WERI-Rb-1 (cell line): ENCODE measurements around the gene ZNF25.

Source experiments
- DNase-seq: peaks from one replicate; pipeline ENCODE4 v3.0.0-alpha.2; 2020
- H3K27ac ChIP-seq: fragments of 250-450 bp; sonication (Bioruptor Pico); 2 replicates; pipeline ENCODE4 v1.5.1; 2020; ENCODE audit warnings: mild to moderate bottlenecking, moderate library complexity
- H3K27me3 ChIP-seq: fragments of 250-450 bp; sonication (Bioruptor Pico); 2 replicates; pipeline ENCODE4 v1.5.1; 2021; ENCODE audit warnings: mild to moderate bottlenecking, low read depth, moderate library complexity; ENCODE audit not compliant: insufficient read depth, severe bottlenecking
- H3K36me3 ChIP-seq: fragments of 250-450 bp; sonication (Bioruptor Pico); 2 replicates; pipeline ENCODE4 v1.5.1; 2020; ENCODE audit warnings: mild to moderate bottlenecking, moderate library complexity
- H3K4me3 ChIP-seq: 2 replicates; pipeline ENCODE4 v1.5.1; 2011; ENCODE audit warnings: low read depth, mild to moderate bottlenecking, control low read depth, low read length
- H3K9me3 ChIP-seq: fragments of 250-450 bp; sonication (Bioruptor Pico); 2 replicates; pipeline ENCODE4 v1.5.1; 2021; ENCODE audit warnings: mild to moderate bottlenecking, moderate library complexity; ENCODE audit not compliant: severe bottlenecking
- TF ChIP-seq, protein P1 (sequence below): IDR thresholded peaks from 2 replicates; pipeline ENCODE4 v1.5.1; 2011; ENCODE audit warnings: low read depth, mild to moderate bottlenecking, control low read depth, inconsistent platforms, low read length

ZNF25 gene

DNA sequence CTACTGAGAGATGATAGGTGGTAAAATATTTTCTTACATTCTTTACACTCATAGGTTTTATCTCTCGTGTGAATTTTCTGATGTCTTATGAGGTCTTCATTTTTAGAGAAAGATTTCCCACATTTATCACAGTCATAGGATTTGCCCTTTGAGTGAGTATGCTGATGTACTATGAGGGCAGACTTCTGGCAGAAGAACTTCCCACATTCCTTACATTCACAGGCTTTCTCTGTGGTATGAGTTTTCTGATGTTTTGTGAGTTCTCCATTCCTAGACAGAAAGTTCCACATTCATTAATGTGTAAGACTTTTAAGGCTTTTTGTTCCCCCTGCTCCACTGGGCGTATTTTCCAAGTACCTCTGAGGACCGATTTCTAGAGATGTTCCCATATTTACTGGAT is 23.5 kb downstream of the ZNF25 start:
- Histone ChIP-seq H3K4me3 (no peak overlapping the region), H3K27ac (no peak overlapping the region), H3K27me3 (no peaks in the 10 kb centered on the region), H3K9me3 (no peaks in the 10 kb centered on the region), H3K36me3 (peaks cover 2% of the 10 kb centered on the region; the same call in 1 of the 2 replicates)
- DNase-seq: no peak
- TF ChIP-seq, protein P1, sequence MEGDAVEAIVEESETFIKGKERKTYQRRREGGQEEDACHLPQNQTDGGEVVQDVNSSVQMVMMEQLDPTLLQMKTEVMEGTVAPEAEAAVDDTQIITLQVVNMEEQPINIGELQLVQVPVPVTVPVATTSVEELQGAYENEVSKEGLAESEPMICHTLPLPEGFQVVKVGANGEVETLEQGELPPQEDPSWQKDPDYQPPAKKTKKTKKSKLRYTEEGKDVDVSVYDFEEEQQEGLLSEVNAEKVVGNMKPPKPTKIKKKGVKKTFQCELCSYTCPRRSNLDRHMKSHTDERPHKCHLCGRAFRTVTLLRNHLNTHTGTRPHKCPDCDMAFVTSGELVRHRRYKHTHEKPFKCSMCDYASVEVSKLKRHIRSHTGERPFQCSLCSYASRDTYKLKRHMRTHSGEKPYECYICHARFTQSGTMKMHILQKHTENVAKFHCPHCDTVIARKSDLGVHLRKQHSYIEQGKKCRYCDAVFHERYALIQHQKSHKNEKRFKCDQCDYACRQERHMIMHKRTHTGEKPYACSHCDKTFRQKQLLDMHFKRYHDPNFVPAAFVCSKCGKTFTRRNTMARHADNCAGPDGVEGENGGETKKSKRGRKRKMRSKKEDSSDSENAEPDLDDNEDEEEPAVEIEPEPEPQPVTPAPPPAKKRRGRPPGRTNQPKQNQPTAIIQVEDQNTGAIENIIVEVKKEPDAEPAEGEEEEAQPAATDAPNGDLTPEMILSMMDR: no peak

DNA sequence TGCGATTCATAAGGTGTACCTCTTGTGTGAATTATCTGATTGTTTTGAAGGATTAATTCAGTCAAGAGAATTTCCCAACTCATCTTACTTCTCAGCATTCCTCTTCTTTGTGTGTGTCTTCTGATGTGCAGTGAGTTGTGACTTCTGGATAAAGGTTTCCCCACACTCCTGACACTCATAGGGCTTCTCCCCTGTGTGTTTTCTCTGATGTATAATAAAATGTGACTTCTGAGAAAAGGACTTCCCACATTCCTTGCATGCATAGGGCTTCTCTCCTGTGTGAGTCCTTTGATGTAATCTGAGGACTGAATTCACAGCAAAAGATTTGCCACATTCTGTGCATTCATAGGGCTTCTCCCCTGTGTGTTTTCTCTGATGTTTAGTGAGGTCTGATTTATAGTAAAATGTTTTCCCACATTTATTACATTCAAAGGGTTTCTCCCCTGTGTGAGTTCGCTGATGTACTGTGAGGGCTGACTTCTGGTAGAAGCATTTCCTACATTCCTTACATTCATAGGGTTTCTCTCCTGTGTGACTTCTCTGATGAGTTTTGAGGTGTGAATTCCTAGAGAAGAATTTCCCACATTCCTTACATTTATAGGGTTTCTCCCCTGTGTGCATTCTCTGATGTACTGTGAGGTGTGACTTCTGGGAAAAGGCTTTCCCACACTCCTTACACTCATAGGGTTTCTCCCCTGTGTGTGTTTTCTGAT is 24.2 kb downstream of the ZNF25 start:
- Histone ChIP-seq H3K9me3 (no peaks in the 10 kb centered on the region), H3K36me3 (peaks cover 2% of the 10 kb centered on the region; the same call in 1 of the 2 replicates)

DNA sequence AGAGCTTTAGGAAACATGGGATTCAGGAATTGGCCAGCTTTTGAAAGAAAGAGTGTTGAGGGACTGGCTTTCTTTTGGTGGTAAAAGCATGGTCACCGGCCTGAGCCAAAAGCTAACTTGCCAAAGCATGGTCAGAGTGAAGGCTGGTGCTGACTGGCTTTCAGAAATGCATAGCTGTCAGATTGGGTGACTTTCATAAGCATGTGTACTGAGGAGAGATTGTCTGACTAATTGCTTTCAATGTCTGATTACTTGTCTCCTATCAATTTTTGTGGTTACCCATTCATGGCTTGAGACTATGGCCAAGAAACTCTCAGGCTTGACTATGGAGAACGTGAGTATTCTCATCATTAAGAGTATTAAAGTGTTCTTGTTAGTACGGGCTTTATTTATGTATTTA is 28.2 kb downstream of the ZNF25 start:
- H3K27ac ChIP-seq: no peak overlapping the region
- TF ChIP-seq, protein P1: no peak
- H3K27me3 ChIP-seq: no peaks in the 10 kb centered on the region
- H3K36me3 ChIP-seq: no peaks in the 10 kb centered on the region
- H3K9me3 ChIP-seq: no peaks in the 10 kb centered on the region
- H3K4me3 ChIP-seq: no peak overlapping the region
- no peak for DNase-seq

More for the DNA sequence above, 24.2 kb downstream of the ZNF25 start:
- Histone ChIP-seq H3K27ac (no peak overlapping the region), H3K4me3 (no peak overlapping the region), H3K27me3 (no peaks in the 10 kb centered on the region)
- TF ChIP-seq, protein P1: no peak
- no peak for DNase-seq

DNA sequence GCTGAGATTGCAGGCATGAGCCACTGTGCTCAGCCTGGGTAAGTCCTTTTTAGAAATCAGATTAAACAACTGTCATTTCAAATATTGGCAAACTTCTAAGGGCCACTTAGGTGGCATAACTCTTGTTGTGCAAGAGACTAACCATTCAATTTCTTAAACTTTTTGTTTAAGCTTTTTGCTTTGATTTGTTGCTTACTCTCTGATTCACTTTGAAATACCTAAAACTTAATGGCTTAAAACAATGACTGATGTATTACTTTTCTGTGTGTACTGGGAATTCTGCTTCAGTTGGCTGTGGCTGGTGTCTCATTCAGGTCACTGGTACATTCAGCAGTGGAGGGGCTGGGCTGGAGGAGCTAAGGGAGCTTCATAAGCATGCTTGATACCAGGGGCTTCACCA is 28.9 kb downstream of the ZNF25 start:
- no peaks in the 10 kb centered on the region for H3K27me3 ChIP-seq
- H3K4me3 ChIP-seq: no peak overlapping the region
- DNase-seq: no peak
- H3K36me3 ChIP-seq: no peaks in the 10 kb centered on the region
- H3K9me3 ChIP-seq: no peaks in the 10 kb centered on the region
- no peak overlapping the region for H3K27ac ChIP-seq
- TF ChIP-seq, protein P1: no peak

DNA sequence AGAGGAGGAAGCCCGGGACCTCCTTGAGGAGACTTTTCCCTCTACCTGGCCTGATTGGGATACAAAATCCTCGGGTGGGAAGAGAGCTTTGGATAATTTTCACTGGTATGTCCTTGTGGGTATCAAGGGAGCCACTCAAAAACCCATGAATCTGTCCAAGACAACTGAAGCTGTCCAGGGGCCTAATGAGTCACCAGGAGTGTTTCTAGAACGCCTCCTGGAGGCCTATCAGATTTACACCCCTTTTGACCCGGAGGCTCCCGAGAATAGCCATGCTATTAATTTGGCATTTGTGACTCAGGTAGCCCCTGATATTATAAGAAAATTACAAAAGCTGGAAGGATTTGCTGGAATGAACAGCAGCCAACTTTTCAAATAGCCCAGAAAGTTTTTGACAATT is 38.6 kb downstream of the ZNF25 start:
- DNase-seq: no peak
- Histone ChIP-seq H3K4me3 (no peak overlapping the region), H3K27me3 (no peaks in the 10 kb centered on the region), H3K36me3 (no peaks in the 10 kb centered on the region), H3K27ac (no peak overlapping the region), H3K9me3 (no peaks in the 10 kb centered on the region)
- TF ChIP-seq, protein P1: no peak

DNA sequence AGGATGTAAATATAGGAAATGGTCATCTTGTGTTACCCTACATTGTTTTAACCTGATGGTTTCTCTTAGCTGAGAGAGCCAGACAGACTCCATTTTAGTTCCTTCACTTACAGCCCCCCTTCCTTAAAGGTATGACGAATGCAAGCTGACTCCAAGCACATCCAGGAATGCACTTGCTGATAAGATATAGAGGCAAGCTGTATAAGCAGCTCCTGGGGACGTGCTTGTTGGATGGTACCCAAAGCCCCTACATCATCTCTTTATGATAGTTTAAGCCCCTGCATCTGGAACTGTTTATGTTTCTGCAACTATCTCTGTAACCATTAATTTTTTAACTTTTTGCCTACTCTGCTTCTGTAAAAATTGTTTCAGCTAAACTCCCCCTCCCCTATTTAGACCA is 41.7 kb downstream of the ZNF25 start:
- no peaks in the 10 kb centered on the region for H3K36me3 ChIP-seq
- TF ChIP-seq, protein P1: no peak
- no peak overlapping the region for H3K4me3 ChIP-seq
- no peak for DNase-seq
- no peaks in the 10 kb centered on the region for H3K27me3 ChIP-seq
- no peak overlapping the region for H3K27ac ChIP-seq
- no peaks in the 10 kb centered on the region for H3K9me3 ChIP-seq
